GM23338 (cell line): ENCODE results near the gene PLA2G4B. TPM values are rescaled to one million over a fixed set of nuclear protein-coding genes. Genes with fewer than 3 reads are reported as not detected.

ENCODE experiments used
- ATAC-seq: fragments of 200-7000 bp; cut with Tn5 transposase; 3 replicates; pipeline ENCODE4 v1.9.1; 2020
- DNase-seq: peaks from one replicate; pipeline ENCODE4 v3.0.0-alpha.2; 2015; ENCODE audit warnings: low spot score
- H2AFZ ChIP-seq: fragments of 200-600 bp; sonication (generic); 2 replicates; pipeline ENCODE4 v1.8.0; 2016; ENCODE audit warnings: antibody characterized with exemption, mild to moderate bottlenecking, moderate library complexity
- H3F3A ChIP-seq: fragments of 200-600 bp; sonication (generic); replicated peaks from 2 replicates; pipeline ENCODE4 v1.8.0; 2017; ENCODE audit warnings: antibody characterized with exemption, mixed run types, low read depth
- H3K27ac ChIP-seq: fragments of 200-600 bp; sonication (generic); 2 replicates; pipeline ENCODE4 v1.6.1; 2016; ENCODE audit warnings: low read depth
- H3K27me3 ChIP-seq: fragments of 200-600 bp; sonication (generic); 2 replicates; pipeline ENCODE4 v1.8.0; 2016; ENCODE audit warnings: mild to moderate bottlenecking, mixed run types, moderate library complexity; ENCODE audit not compliant: insufficient read depth
- H3K36me3 ChIP-seq: fragments of 200-600 bp; sonication (generic); 2 replicates; pipeline ENCODE4 v1.8.0; 2016; ENCODE audit warnings: mild to moderate bottlenecking; ENCODE audit not compliant: insufficient read depth
- H3K4me1 ChIP-seq: fragments of 200-600 bp; sonication (generic); 2 replicates; pipeline ENCODE4 v1.8.0; 2016; ENCODE audit warnings: mild to moderate bottlenecking, moderate library complexity; ENCODE audit not compliant: insufficient read depth
- H3K4me2 ChIP-seq: fragments of 200-600 bp; sonication (generic); 2 replicates; pipeline ENCODE4 v1.7.1; 2017; ENCODE audit warnings: mixed run types
- H3K4me3 ChIP-seq: fragments of 200-600 bp; sonication (generic); 2 replicates; pipeline ENCODE4 v1.6.1; 2016; ENCODE audit warnings: mixed run types
- H3K79me2 ChIP-seq: fragments of 200-600 bp; sonication (generic); replicated peaks from 2 replicates; pipeline ENCODE4 v1.8.0; 2017; ENCODE audit warnings: mild to moderate bottlenecking; ENCODE audit not compliant: insufficient read depth
- H3K9me2 ChIP-seq: fragments of 200-600 bp; sonication (generic); 2 replicates; pipeline ENCODE4 v1.8.0; 2017; ENCODE audit not compliant: insufficient read depth
- H4K20me1 ChIP-seq: fragments of 200-600 bp; sonication (generic); replicated peaks from 2 replicates; pipeline ENCODE4 v1.8.0; 2017; ENCODE audit warnings: mild to moderate bottlenecking; ENCODE audit not compliant: insufficient read depth
- H3K27ac Mint-ChIP-seq: 2 replicates; pipeline ENCODE4 v1.8.0; 2020; ENCODE audit warnings: inconsistent platforms, mild to moderate bottlenecking, moderate library complexity, mixed read lengths
- H3K27me3 Mint-ChIP-seq: 3 replicates; pipeline ENCODE4 v1.8.0; 2022; ENCODE audit warnings: low read depth, mild to moderate bottlenecking, moderate library complexity, mixed read lengths, inconsistent platforms; ENCODE audit not compliant: insufficient read depth, poor library complexity
- H3K36me3 Mint-ChIP-seq: 3 replicates; pipeline ENCODE4 v1.8.0; 2021; ENCODE audit warnings: low read depth, mild to moderate bottlenecking, inconsistent platforms, moderate library complexity, mixed read lengths
- H3K4me1 Mint-ChIP-seq: 3 replicates; pipeline ENCODE4 v1.8.0; 2020; ENCODE audit warnings: mild to moderate bottlenecking, inconsistent platforms, mixed read lengths
- H3K4me3 Mint-ChIP-seq: 3 replicates; pipeline ENCODE4 v1.8.0; 2021; ENCODE audit warnings: moderate library complexity, mild to moderate bottlenecking, inconsistent platforms, mixed read lengths
- H3K9me3 Mint-ChIP-seq: 3 replicates; pipeline ENCODE4 v1.8.0; 2020; ENCODE audit warnings: moderate library complexity, mild to moderate bottlenecking, inconsistent platforms, mixed read lengths
- CREB1 ChIP-seq: fragments of 250-450 bp; sonication (Bioruptor Pico); IDR thresholded peaks from 2 replicates; pipeline ENCODE4 v1.5.0; 2020; ENCODE audit warnings: low read depth, mild to moderate bottlenecking, moderate library complexity
- EZH2 ChIP-seq: fragments of 200-600 bp; sonication (generic); IDR thresholded peaks from one replicate; pipeline ENCODE4 v1.8.0; 2017; ENCODE audit warnings: antibody characterized with exemption, mild to moderate bottlenecking, low read depth; ENCODE audit not compliant: unreplicated experiment
- POLR2AphosphoS5 ChIP-seq: IDR thresholded peaks from 2 replicates; pipeline ENCODE4 v1.6.1; 2016; ENCODE audit warnings: antibody characterized with exemption, low read depth
- STAT1 ChIP-seq: IDR thresholded peaks from one replicate; pipeline ENCODE4 v1.6.1; 2016; ENCODE audit warnings: antibody characterized with exemption; ENCODE audit not compliant: unreplicated experiment
- ZNF114 ChIP-seq: fragments of 250-450 bp; sonication (Bioruptor Pico); IDR thresholded peaks from 2 replicates; pipeline ENCODE4 v1.5.0; 2020; ENCODE audit warnings: mild to moderate bottlenecking, moderate library complexity
- polyA plus RNA-seq: library from polyadenylated mRNA; unstranded; fragments of >200 nt; fragmentation: Nextera tagmentation; extraction: Ambion mirVana; gene quantifications from 2 replicates; pipeline ENCODE4 v1.2.1, GENCODE V29; 2016
- total RNA-seq: library from RNA; depleted of rRNA; stranded (reverse); fragments of >200 nt; shearing (Covaris generic); gene quantifications from 2 replicates; pipeline ENCODE4 v1.2.3, GENCODE V29; 2014
- TF ChIP-seq, protein P1 (sequence below): fragments of 250-450 bp; sonication (Bioruptor Pico); IDR thresholded peaks from 2 replicates; pipeline ENCODE4 v1.5.0; 2020; ENCODE audit warnings: mild to moderate bottlenecking, moderate library complexity
- TF ChIP-seq, protein P2 (sequence below): IDR thresholded peaks from 2 replicates; pipeline ENCODE4 v1.6.1; 2016; ENCODE audit warnings: antibody characterized with exemption
- TF ChIP-seq, protein P3 (sequence below), 2 experiments: fragments of 200-600 bp in 1 of 2; sonication (generic) in 1 of 2; conservative IDR thresholded peaks; 2 replicates each; pipeline versions ENCODE4 v1.5.1 to v1.6.1; 2016 to 2017; ENCODE audit warnings: antibody characterized with exemption in 2 of 2, low read depth in 2 of 2, mild to moderate bottlenecking in 2 of 2, moderate library complexity in 1 of 2

Gene PLA2G4B
- total and polyA plus RNA-seq, 2 experiments from 2014 or later = 4.4 to 9.6 TPM

DNA sequence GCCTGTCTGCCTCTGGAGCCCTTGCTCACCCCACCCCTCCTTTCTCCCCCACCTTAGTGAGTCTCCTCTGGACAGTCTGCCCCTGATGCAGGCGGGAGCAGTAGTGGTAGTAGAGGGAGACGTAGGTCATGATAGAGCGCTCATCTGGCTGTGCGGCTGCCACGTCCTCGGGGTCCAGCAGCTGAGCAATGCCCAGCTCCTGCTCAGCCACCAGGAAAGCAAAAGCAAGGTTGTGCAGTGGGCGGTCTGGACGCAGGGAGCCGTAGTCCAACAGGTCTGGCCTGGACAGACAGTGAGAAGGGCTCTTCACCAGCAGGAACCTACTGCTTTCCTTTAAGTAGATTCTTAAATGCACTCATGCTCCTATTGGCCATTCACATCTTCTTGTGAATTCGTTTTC is 48.5 kb downstream of the PLA2G4B start:
- no peak overlapping the region for H3K4me3 ChIP-seq
- Mint-ChIP-seq H3K36me3 (no peaks in the 10 kb centered on the region), H3K4me3 (no peak overlapping the region), H3K27me3 (peaks cover 23% of the 10 kb centered on the region), H3K27ac (no peak overlapping the region), H3K4me1 (peaks cover 4% of the 10 kb centered on the region; the same call in 1 of the 3 replicates), H3K9me3 (no peaks in the 10 kb centered on the region)
- peaks cover 14% of the 10 kb centered on the region for H3K27me3 ChIP-seq
- ATAC-seq (no peak), DNase-seq (no peak)
- H2AFZ ChIP-seq = no peak overlapping the region
- no peaks in the 10 kb centered on the region for H3K79me2 ChIP-seq
- no peaks in the 10 kb centered on the region for H3F3A ChIP-seq
- no peak overlapping the region for H3K4me2 ChIP-seq
- no peaks in the 10 kb centered on the region for H4K20me1 ChIP-seq
- TF ChIP-seq, protein P1, sequence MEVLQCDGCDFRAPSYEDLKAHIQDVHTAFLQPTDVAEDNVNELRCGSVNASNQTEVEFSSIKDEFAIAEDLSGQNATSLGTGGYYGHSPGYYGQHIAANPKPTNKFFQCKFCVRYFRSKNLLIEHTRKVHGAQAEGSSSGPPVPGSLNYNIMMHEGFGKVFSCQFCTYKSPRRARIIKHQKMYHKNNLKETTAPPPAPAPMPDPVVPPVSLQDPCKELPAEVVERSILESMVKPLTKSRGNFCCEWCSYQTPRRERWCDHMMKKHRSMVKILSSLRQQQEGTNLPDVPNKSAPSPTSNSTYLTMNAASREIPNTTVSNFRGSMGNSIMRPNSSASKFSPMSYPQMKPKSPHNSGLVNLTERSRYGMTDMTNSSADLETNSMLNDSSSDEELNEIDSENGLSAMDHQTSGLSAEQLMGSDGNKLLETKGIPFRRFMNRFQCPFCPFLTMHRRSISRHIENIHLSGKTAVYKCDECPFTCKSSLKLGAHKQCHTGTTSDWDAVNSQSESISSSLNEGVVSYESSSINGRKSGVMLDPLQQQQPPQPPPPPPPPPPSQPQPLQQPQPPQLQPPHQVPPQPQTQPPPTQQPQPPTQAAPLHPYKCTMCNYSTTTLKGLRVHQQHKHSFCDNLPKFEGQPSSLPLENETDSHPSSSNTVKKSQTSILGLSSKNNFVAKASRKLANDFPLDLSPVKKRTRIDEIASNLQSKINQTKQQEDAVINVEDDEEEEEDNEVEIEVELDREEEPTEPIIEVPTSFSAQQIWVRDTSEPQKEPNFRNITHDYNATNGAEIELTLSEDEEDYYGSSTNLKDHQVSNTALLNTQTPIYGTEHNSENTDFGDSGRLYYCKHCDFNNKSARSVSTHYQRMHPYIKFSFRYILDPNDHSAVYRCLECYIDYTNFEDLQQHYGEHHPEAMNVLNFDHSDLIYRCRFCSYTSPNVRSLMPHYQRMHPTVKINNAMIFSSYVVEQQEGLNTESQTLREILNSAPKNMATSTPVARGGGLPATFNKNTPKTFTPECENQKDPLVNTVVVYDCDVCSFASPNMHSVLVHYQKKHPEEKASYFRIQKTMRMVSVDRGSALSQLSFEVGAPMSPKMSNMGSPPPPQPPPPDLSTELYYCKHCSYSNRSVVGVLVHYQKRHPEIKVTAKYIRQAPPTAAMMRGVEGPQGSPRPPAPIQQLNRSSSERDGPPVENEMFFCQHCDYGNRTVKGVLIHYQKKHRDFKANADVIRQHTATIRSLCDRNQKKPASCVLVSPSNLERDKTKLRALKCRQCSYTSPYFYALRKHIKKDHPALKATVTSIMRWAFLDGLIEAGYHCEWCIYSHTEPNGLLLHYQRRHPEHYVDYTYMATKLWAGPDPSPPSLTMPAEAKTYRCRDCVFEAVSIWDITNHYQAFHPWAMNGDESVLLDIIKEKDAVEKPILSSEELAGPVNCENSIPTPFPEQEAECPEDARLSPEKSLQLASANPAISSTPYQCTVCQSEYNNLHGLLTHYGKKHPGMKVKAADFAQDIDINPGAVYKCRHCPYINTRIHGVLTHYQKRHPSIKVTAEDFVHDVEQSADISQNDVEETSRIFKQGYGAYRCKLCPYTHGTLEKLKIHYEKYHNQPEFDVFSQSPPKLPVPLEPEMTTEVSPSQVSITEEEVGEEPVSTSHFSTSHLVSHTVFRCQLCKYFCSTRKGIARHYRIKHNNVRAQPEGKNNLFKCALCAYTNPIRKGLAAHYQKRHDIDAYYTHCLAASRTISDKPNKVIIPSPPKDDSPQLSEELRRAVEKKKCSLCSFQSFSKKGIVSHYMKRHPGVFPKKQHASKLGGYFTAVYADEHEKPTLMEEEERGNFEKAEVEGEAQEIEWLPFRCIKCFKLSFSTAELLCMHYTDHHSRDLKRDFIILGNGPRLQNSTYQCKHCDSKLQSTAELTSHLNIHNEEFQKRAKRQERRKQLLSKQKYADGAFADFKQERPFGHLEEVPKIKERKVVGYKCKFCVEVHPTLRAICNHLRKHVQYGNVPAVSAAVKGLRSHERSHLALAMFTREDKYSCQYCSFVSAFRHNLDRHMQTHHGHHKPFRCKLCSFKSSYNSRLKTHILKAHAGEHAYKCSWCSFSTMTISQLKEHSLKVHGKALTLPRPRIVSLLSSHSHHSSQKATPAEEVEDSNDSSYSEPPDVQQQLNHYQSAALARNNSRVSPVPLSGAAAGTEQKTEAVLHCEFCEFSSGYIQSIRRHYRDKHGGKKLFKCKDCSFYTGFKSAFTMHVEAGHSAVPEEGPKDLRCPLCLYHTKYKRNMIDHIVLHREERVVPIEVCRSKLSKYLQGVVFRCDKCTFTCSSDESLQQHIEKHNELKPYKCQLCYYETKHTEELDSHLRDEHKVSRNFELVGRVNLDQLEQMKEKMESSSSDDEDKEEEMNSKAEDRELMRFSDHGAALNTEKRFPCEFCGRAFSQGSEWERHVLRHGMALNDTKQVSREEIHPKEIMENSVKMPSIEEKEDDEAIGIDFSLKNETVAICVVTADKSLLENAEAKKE (CRISPR knock-in tag) = no peak
- TF ChIP-seq CREB1 = no peak
- TF ChIP-seq, protein P2, sequence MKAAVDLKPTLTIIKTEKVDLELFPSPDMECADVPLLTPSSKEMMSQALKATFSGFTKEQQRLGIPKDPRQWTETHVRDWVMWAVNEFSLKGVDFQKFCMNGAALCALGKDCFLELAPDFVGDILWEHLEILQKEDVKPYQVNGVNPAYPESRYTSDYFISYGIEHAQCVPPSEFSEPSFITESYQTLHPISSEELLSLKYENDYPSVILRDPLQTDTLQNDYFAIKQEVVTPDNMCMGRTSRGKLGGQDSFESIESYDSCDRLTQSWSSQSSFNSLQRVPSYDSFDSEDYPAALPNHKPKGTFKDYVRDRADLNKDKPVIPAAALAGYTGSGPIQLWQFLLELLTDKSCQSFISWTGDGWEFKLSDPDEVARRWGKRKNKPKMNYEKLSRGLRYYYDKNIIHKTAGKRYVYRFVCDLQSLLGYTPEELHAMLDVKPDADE = no peak
- no peak for TF ChIP-seq EZH2
- TF ChIP-seq STAT1 = no peak
- TF ChIP-seq, protein P3, sequence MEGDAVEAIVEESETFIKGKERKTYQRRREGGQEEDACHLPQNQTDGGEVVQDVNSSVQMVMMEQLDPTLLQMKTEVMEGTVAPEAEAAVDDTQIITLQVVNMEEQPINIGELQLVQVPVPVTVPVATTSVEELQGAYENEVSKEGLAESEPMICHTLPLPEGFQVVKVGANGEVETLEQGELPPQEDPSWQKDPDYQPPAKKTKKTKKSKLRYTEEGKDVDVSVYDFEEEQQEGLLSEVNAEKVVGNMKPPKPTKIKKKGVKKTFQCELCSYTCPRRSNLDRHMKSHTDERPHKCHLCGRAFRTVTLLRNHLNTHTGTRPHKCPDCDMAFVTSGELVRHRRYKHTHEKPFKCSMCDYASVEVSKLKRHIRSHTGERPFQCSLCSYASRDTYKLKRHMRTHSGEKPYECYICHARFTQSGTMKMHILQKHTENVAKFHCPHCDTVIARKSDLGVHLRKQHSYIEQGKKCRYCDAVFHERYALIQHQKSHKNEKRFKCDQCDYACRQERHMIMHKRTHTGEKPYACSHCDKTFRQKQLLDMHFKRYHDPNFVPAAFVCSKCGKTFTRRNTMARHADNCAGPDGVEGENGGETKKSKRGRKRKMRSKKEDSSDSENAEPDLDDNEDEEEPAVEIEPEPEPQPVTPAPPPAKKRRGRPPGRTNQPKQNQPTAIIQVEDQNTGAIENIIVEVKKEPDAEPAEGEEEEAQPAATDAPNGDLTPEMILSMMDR (conservative IDR thresholded peaks at IDR 0.05; ENCODE audit: low read depth in 2 of 2) = no peak
- TF ChIP-seq POLR2AphosphoS5 = no peak
- TF ChIP-seq ZNF114 (CRISPR knock-in tag) = no peak
- no peaks in the 10 kb centered on the region for H3K36me3 ChIP-seq
- H3K4me1 ChIP-seq = no peaks in the 10 kb centered on the region
- H3K9me2 ChIP-seq = no peaks in the 10 kb centered on the region
- H3K27ac ChIP-seq = no peak overlapping the region
